AG08395 (cell line): ENCODE measurements around the gene GALNTL6.

Experiments used
- DNase-seq: peaks from one replicate; pipeline ENCODE4 v3.0.0; 2012; ENCODE audit warnings: mixed read lengths, low spot score

GALNTL6 gene

DNA sequence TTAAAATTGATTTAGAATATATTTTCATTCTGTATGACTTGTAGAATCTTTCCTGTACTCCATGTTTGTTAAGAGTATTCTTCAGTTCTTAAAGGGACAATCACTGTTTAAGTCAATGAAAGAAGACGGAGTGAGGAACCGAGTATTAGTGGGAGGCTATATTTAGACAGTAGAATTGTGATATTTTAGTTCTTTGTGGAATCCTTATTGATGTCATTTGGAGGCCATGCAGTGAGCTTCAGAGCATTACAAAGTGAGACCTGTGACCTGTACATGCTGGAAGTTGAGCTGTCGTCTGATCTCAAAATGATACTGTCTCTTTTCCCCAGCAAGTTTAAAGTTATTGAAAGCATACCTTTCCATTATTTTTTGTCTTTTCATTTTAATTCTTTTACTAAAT lies 394.7 kb downstream of the GALNTL6 start:
- no peak for DNase-seq

GRCh38 chr4:172220679-172221078 lies 407.5 kb downstream of the GALNTL6 start:
- no peak for DNase-seq

DNA sequence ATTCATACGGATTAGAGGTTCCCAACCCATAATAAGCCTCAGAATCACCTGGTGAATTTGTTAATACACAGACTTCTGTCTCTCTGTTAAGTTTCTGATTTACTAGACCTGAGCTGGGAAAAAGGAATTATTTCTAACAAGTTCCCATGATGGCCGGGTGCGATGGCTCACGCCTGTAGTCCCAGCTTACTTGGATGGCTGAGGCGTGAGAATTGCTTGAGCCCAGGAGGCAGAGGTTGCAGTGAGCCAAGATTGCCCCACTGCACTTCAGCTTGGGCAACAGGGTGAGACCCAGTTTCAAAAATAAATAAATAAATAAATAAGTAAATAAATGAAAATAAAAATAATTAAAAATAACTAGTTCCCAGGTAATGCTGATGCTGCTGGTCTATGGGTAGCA lies 412.3 kb downstream of the GALNTL6 start:
- no peak for DNase-seq

- no peak for DNase-seq
Observed at GRCh38 chr4:172232966-172233365, 419.8 kb downstream of the GALNTL6 start.

GRCh38 chr4:172243551-172243950 lies 430.3 kb downstream of the GALNTL6 start:
- DNase-seq: no peak

GRCh38 chr4:172245516-172245915 lies 432.3 kb downstream of the GALNTL6 start:
- DNase-seq: no peak

DNA sequence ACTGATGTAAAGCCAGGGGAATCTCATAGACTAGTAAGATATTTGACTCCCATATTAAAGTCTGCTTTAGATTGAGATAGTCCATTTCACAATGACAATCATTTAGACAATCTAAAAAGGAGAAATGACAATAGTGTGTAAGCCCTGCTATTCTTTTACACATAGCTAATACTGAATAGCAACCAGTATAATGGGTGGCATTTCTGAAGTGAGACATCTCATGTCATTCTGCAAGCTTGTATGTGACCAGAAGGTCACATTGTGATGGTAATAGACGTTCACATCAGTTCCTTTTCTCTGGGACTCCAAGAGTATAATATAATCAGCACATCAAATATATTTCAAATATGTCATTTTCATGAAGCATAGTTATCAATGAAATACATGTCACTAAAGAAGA lies 440.2 kb downstream of the GALNTL6 start:
- no peak for DNase-seq

- no peak for DNase-seq
Observed at GRCh38 chr4:172256820-172257219, 443.6 kb downstream of the GALNTL6 start.

- no peak for DNase-seq
Observed at GRCh38 chr4:172270397-172270796, 457.2 kb downstream of the GALNTL6 start.

- no peak for DNase-seq
Observed at GRCh38 chr4:172287117-172287516, 473.9 kb downstream of the GALNTL6 start.

DNA sequence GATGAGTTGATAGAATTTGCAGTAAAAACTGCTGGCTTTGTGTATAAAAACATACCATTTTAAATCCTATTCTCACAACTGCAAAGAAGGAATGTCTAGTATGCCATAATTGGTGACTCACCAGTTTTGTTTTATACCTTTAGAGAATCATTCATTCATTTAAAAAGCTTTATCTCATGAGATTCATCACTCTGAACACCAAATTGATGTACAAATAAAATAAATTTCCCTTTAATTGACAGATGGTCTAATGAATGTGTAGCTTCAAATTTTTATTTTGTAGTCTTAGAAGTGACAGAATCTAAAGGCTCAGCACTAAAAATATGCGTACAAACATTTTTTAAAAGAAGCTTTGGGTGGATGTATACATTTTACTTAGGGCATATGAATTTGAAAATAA lies 492.5 kb downstream of the GALNTL6 start:
- no peak for DNase-seq

- DNase-seq: no peak
Observed at GRCh38 chr4:172308078-172308477, 494.9 kb downstream of the GALNTL6 start.

- DNase-seq: no peak
Observed at GRCh38 chr4:172311682-172312081, 498.5 kb downstream of the GALNTL6 start.

DNA sequence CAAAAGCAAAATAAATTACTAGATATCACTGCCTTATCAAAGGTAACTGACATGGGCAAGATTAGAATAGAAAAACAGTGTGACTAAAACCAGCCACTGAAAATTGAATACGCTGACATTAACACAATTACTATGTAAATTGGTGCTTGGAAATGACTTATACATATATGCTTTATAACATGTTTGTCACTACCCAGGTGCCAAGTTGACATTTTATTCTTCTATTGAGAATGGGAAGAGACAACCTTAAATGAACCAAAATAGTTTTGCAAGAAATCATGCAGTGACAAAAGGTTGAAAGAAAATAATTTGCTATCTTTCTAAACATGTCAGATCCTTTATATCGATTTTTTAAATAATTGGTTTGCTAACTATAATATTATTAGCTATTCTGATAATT lies 510.1 kb downstream of the GALNTL6 start:
- DNase-seq: no peak

DNA sequence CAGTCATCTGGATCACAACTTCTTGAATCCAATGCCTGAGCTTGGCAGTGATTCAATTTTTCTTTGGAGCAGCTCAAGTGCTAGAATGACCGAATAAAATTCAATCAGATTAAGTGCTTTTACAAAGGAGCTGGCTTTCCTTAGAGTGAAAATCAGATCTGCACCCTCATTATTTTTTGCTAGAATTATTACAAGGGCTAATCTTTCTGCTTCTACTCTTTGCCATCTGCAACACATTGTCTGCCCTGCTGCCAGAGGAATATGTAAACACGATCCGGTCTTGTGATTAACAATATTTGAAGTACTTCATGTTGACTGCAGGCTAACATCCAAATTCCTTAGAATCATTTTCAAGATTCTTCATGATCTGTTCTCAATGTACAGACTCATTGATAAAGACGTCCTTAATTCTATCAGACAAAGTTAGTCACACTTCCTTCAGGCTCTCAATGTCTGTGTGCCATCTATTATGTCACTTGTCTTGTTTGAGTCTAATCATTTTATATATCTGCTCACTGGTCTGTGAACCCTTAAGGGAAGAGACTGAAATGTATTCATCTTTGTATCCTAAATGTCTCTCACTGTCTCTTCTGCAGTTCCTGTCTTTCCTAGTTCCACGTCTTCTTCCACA lies 531.2 kb downstream of the GALNTL6 start:
- no peak for DNase-seq

GRCh38 chr4:172348426-172348825 lies 535.2 kb downstream of the GALNTL6 start:
- no peak for DNase-seq

DNA sequence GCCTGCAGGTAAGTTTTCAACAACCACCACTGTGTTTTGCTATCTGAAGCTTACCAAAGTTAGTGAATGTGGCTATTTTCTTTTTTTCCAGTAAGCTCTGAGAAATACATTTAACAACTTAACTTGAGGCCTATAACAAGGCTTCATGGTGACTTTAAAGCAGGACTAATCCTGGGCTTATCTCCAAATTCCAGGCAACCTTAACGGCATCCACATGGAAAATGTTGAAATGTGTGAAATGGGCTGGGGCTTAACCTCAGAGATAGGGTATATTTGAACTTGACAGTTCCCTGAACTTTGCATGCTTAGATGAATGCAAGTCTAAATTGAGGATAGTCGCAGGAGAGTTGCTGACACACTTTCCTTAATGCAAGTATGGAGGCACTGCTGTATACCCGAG lies 539.2 kb downstream of the GALNTL6 start:
- no peak for DNase-seq

DNA sequence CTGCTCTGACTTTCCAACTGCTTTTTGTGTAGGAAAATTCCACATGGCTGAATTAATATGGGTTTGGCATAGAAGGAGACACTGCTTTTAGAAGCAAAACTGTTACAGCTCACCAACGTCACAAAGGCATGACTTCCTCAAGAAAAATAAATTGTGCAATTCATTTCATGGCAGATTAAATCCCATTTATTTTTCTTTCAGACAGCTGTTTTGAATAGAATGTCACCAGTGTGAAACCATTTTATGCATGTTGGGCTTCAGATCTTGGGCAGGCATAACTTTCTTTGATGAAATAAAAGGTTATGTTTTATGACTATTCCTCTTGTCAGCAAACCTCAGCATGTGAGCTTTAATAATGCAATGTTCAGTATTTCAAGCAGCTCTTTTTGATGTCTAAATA lies 542.8 kb downstream of the GALNTL6 start:
- no peak for DNase-seq

- DNase-seq: no peak
Observed at GRCh38 chr4:172357006-172357540, 543.9 kb downstream of the GALNTL6 start.

GRCh38 chr4:172362569-172362968 lies 549.4 kb downstream of the GALNTL6 start:
- no peak for DNase-seq

DNA sequence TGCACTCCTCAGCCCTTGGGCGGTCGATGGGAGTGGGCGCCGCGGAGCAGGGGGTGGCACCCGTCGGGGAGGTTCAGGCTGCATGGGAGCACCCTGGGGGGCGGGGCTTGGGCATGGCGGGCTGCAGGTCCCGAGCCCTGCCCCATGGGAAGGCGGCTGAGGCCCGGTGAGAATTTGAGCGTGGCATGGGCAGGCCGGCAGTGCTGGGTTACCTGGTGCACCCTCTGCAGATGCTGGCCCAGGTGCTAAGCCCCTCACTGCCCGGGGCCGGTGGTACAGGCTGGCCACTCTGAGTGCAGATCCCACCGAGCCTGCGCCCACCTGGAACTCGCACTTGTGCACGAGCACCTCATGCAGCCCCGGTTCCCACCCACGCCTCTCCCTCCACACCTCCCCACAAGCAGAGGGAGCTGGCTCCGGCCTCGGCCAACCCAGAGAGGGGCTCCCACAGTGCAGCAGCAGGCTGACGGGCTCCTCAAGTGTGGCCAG lies 556.3 kb downstream of the GALNTL6 start:
- no peak for DNase-seq

GRCh38 chr4:172377486-172378140 lies 564.4 kb downstream of the GALNTL6 start:
- DNase-seq: no peak

- no peak for DNase-seq
Observed at GRCh38 chr4:172379834-172380233, 566.6 kb downstream of the GALNTL6 start.

- no peak for DNase-seq
Observed at GRCh38 chr4:172390331-172390730, 577.1 kb downstream of the GALNTL6 start.
